NCI-H2171 treated with DMSO at 0.1 percent for 48 hours (cell line): ENCODE data around the gene FCMR.
"Not testable (repeated sequence)": the region's sequence is repeated elsewhere in the genome, so short reads cannot be mapped to it uniquely, and the experiment has no call there.

Source experiments
- DNase-seq: peaks from one replicate; lab custom pipeline; 2025; lab: John Stamatoyannopoulos, UW

The FCMR gene

GRCh38 chr1:206923961-206924557 is 2.3 kb upstream of the FCMR start:
- not testable (repeated sequence) for DNase-seq

- DNase-seq: no peak
Measured at GRCh38 chr1:206923009-206923960, 1.5 kb upstream of the FCMR start.

DNA sequence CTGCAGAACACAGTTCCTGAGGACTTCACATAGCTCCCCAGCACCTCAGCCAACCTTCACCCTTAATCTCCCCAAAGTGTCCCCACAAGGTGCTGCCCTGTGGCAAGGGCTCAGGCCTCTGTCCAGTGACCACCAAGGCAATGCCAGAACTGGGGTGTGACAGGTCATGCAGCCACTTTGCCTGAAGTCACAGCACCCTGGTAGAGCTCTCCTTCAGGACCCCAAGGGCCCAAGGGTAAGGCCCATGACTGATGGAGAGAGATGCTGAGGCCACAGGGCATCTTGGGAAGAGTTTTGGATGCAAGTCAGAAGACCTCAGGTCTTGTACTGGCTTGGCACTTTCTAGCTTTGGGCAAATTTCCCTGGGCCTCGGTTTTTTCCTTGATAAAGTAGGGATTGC is 783 bp upstream of the FCMR start:
- no peak for DNase-seq

- no peak for DNase-seq
Measured at GRCh38 chr1:206918076-206918475, 3.7 kb downstream of the FCMR start.

DNA sequence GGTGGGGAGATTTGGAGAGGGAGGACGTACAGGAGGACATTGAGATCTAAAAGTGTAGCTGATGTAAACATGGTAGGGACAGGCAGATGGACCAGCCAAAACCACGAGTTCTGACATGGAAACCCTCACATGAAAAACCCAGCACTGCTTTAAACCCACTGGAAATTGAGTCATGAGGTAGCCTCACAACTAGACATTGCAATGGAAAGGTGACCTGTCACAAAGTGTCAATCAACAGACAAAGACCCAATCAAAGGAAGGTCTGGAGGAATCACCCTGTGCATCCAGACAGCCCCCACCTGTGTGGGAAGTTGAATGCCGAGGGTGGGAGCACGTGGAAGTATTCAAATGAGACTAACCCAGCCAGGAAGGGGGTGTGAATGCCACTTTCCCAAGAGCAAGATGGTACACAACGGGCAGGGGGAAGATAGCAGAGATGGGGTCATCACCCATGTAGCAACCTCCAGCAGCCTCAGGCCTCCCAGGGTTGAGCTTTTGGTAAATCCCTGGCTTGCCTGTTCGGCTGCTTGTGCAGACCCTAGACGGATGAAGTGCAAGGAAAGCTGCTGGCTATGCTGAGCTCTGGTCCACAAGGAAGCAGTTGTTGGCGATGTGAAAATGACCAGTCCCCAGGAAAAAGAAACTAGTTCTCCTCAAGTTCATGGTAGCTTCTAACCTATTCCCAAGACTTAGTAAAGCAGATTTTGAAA is 5.6 kb downstream of the FCMR start:
- DNase-seq: no peak

DNA sequence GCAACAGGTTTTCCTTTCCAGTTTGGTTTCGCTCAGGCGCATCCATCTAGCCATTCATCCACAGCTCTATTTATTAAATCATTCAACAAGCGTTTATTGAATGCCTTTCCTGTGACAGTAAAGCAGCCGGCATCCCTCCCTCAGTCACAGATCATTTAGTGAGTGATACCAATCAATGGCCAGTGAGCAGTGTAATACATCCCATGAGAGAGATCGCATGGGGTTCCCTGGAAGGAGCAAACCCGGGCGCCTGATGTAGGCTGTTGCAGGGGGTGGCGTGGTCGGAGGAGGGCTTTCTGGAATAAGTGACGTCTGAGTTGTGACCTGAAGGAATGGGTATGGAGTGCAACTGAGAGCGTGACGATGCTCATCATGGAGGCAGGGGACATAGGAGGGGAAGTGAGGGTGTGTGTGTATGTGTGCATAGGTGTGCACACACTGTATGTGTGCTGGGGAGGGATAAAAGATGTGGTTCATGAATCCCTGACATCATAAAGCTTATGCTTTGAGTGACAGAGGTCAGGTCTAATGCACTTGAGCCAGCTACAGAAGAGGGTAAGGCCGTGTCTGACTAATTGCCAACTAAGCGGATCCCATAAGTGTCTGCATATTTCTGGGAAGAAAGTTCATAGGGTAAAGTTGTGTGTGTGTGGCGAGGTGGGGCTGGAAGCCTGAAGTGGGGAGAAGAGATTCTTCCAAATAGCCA is 6.6 kb downstream of the FCMR start:
- DNase-seq: no peak

DNA sequence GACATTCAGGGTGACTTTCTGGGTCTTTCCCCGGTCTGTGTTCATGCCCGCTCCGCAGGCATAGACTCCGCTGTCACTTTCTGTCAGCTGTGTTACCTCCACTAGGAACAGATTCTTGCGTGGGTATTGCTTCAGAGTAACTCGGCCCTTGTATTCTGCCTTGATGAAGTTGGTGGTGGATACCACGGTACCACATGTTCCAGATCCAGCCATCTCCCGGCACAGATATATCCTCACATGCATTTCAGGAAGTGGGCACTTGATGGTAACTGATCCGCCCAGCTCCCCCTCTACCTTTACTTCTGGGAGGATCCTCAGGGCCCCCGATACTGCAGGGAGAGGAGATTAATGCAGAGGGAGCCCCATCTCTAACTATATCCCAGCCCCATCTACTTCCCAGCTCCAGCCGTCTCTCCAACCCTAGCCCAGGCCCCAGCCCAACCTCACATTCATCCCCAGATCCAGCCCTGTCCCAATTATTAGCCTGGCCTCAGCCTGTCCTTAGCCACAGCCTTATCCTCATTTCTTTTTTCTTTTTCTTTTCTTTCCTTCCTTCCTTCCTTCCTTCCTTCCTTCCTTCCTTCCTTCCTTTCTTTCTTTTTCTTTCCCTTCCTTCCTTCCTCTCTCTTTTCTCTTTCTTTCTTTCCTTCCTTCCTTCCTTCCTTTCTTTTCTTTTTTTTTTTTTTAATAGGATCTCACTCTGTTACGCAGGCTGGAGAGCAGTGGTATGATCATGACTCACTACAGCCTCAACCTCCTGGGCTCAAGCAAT is 7.8 kb downstream of the FCMR start:
- no peak for DNase-seq

DNA sequence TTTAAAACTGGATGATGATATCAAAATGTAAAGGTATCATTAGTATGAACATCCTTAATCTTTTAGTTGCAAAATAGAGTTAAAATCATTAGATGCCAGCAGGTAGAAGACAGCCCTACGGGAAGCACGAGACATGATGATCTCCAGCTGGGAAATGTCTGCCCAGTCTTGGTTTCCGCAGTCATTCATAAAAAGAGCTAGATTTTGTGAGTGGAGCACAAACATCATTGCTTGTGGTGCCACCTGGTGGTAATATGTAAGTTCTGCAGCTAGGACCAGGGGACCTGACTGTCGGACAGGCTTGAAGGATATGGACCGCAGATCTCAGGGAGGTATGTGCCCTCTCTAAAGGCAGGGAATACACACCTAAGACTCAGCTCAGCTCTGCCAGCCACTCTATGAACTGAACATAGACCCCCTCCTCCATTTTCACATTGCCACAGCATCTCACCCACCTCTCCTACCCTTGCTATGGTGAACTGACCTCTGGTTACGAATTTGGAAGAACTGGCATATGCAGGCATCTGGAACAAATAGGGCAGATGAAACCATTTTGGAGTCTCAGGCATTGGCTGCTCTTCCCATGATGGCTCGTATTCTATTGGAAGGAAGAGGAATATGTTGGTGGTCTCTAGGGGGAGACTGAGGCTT is 9.2 kb downstream of the FCMR start:
- peak; percentile 84 for DNase-seq

DNA sequence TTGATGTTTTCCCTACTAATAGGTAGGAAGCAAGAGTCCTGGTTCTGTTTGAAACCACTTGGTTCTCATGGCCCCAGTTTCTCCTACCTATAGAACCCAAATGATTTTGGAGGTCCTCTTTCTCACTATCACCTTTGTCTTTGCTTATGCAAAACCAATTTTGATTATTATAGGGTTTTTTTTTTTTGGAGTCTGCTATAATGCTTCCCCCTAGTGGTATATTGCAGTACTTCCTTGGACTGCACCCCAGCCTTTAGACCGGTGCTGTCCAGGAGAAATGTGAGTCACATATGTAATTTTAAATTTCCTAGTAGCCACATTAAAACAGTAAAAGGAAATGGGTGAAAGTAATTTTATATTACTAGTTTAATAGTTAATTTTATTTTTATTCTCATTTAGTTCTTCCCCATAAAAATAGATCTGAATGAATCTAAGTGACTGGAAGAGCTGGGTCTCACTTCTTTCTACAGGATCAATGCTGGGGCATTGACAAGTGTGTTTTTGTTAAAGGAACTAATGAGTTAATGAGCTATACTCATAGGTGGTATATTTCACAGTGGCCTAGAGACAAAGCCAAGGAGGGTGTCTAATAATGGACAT is 10.6 kb downstream of the FCMR start:
- DNase-seq: peak; percentile 63

GRCh38 chr1:206909883-206910318 is 11.8 kb downstream of the FCMR start:
- DNase-seq: no peak

GRCh38 chr1:206909161-206909882 is 12.4 kb downstream of the FCMR start:
- DNase-seq: peak; percentile 91

- no peak for DNase-seq
Measured at GRCh38 chr1:206908038-206908437, 13.7 kb downstream of the FCMR start.

GRCh38 chr1:206907304-206907991 is 14.3 kb downstream of the FCMR start:
- no peak for DNase-seq

- DNase-seq: no peak
Measured at GRCh38 chr1:206905295-206906164, 16.2 kb downstream of the FCMR start.

GRCh38 chr1:206904423-206905142 is 17.2 kb downstream of the FCMR start:
- no peak for DNase-seq

DNA sequence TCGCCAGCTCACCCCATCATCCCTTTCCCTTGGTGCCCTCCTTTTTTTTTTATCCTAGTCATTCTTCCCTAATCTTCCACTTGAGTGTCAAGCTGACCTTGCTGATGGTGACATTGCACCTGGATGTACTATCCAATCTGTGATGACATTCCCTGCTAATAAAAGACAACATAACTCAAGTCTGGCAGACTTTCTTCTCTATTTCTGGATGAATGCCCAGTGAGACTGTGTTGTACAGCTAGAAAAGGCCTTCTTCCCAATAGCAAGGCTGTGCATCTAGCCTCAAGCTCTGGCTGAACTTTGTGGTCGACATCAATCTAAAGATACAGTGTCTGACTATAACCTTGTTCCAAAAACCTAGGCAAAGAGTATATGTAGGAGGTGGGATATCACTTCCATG is 18.1 kb downstream of the FCMR start:
- no peak for DNase-seq

- no peak for DNase-seq
Measured at GRCh38 chr1:206902702-206903101, 19.0 kb downstream of the FCMR start.
